ENCODE measurements around the gene PSD4. TPM values are rescaled to one million over a fixed set of nuclear protein-coding genes. Genes with fewer than 3 reads are reported as not detected.
A peak's percentile ranks its signal among the peaks of the same experiment; 100 is the strongest.

The PSD4 gene
- total and polyA plus RNA-seq, 10 of the 15 experiments (the other 5 are each of a cell fraction or from before 2014, with no cell fraction given) = 0.68 to 114 (median 35.1) TPM

- TF ChIP-seq BACH1 (IDR thresholded peaks at IDR 0.05; ENCODE audit: borderline replicate concordance) = no peak
- peak; percentile 93 for TF ChIP-seq RUNX3 (IDR thresholded peaks at IDR 0.05; ENCODE audit: low read length)
- no peak; the same call in 1 of the 2 replicates for TF ChIP-seq DPF2 (IDR thresholded peaks at IDR 0.05)
- TF ChIP-seq ATF7 (IDR thresholded peaks at IDR 0.05; ENCODE audit: low read depth) = peak; percentile 74
- peak in 1 of 2 experiments; percentile 44; a peak in 1 of 3 replicates for TF ChIP-seq EGR1 (IDR thresholded peaks at IDR 0.05; ENCODE audit: borderline replicate concordance in 1 of 2, low read depth in 2 of 2, low read length in 2 of 2)
- no peak for TF ChIP-seq EP300 (IDR thresholded peaks at IDR 0.05; ENCODE audit: borderline replicate concordance in 1 of 2, control insufficient read depth in 1 of 2, low read depth in 2 of 2, low read length in 2 of 2)
- no peak for TF ChIP-seq ATF2 (IDR thresholded peaks at IDR 0.05; ENCODE audit: low read length)
- TF ChIP-seq TCF12 (IDR thresholded peaks at IDR 0.05; ENCODE audit: low read depth, low read length) = 0 out of 2 replicates have a peak, but pooled peaks have one; percentile 27
- no peak for TF ChIP-seq EZH2 (IDR thresholded peaks at IDR 0.05; ENCODE audit: borderline replicate concordance, control insufficient read depth, low read depth, low read length)
- TF ChIP-seq SREBF2 (IDR thresholded peaks at IDR 0.05; ENCODE audit: low read length) = no peak
- peak; percentile 93 for TF ChIP-seq NBN (IDR thresholded peaks at IDR 0.05)
- TF ChIP-seq LARP7 (IDR thresholded peaks at IDR 0.05) = no peak
- peak; percentile 79; the same call in 1 of the 2 replicates for TF ChIP-seq PML (IDR thresholded peaks at IDR 0.05; ENCODE audit: low read length)
- TF ChIP-seq MEF2A (IDR thresholded peaks at IDR 0.05; ENCODE audit: insufficient read depth, low read depth, low read length) = no peak
- TF ChIP-seq EED (IDR thresholded peaks at IDR 0.05; ENCODE audit: low read depth) = peak; percentile 74
- TF ChIP-seq YY1 (IDR thresholded peaks at IDR 0.05; ENCODE audit: low read depth, low read length) = peak; percentile 19; the same call in 1 of the 2 replicates
Measured at GRCh38 chr2:113173542-113174375, at the start of gene PSD4 (continued).

All from GM12878 (cell line).